Epithelial cell of esophagus (primary cell): ENCODE results near the gene GRIN3A.

Experiments used
- DNase-seq: peaks from one replicate; pipeline ENCODE4 v3.0.0; 2010; ENCODE audit warnings: low read depth
- H3K4me3 ChIP-seq: 2 replicates; pipeline ENCODE4 v1.5.1; 2011; ENCODE audit warnings: mild to moderate bottlenecking, low read length, control low read depth
- TF ChIP-seq, protein P1 (sequence below): IDR thresholded peaks from 2 replicates; pipeline ENCODE4 v1.5.1; 2011; ENCODE audit warnings: low read depth, mild to moderate bottlenecking, low read length, control low read depth, inconsistent platforms; ENCODE audit not compliant: insufficient read depth; ENCODE audit errors: missing control alignments

Gene GRIN3A

DNA sequence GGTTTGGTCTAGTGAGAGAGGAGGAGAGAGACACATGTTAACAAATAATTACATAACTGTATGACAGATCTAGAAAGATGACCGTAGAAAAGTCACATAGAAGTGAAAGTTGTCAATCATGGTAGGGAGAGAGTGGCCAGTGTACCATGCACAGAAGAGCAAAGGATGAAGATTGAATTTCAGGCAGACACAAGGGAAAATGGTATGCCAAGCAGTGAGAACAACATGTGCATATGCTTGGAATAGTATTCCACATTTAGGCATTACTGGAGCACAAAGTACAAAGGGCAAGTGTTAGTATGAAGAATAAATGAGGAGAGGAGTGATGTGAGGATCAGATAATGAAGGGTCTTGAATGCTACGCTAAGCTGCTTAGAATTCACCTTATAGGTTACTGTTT, 20.3 kb downstream of the GRIN3A start:
- TF ChIP-seq, protein P1, sequence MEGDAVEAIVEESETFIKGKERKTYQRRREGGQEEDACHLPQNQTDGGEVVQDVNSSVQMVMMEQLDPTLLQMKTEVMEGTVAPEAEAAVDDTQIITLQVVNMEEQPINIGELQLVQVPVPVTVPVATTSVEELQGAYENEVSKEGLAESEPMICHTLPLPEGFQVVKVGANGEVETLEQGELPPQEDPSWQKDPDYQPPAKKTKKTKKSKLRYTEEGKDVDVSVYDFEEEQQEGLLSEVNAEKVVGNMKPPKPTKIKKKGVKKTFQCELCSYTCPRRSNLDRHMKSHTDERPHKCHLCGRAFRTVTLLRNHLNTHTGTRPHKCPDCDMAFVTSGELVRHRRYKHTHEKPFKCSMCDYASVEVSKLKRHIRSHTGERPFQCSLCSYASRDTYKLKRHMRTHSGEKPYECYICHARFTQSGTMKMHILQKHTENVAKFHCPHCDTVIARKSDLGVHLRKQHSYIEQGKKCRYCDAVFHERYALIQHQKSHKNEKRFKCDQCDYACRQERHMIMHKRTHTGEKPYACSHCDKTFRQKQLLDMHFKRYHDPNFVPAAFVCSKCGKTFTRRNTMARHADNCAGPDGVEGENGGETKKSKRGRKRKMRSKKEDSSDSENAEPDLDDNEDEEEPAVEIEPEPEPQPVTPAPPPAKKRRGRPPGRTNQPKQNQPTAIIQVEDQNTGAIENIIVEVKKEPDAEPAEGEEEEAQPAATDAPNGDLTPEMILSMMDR: no peak
- no peak for DNase-seq
- no peak overlapping the region for H3K4me3 ChIP-seq

DNA sequence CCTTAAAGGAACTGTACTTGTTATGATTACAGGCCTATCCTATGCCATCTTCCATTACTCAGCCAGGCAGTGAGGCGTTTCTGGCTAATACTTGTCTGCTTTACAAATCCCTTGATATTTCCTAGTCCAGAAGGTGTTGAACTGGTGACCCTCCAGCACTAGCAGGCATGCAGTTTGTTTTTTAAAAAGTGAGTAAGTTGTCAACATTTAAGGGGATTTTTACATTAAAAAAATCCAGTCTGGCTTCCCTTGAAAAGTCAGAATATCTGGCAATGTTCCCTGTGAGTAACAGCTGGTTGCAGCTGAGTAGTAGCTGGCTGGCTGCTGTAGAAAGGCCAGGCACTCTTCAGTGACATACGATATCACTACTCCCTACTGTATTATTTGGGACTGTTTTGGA, 21.8 kb downstream of the GRIN3A start:
- H3K4me3 ChIP-seq: no peak overlapping the region
- no peak for DNase-seq
- TF ChIP-seq, protein P1: no peak

DNA sequence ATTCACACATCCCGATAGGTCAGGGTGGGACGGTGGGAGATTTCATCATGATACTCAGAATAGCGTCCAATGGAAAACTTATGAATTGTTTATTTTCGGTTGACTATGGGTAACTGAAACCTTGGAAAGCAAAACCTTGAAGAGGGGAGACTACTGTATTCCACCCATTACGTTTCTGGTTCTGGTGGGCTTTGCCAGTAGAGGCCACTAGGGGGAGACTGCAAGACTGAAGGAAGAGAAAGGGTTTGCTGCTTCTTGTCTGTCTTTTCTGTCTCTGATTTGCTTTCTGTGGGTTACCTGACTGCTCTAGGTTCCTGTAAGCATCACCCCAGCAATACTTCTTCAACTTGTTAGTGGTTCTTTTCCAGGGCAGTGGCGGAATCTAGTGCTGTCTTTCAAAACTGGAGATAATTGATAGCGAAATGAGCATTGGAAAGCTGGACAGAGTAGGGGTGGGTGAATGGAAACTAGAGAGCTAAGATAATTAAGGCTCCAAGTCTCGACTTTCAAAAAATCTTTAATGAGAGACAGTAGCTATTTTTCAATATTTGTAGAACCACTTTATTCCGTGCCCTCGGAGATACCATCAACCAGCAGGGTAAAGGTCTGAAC, 27.0 kb downstream of the GRIN3A start:
- TF ChIP-seq, protein P1: peak; percentile 45
- no peak overlapping the region for H3K4me3 ChIP-seq
- DNase-seq: no peak

DNA sequence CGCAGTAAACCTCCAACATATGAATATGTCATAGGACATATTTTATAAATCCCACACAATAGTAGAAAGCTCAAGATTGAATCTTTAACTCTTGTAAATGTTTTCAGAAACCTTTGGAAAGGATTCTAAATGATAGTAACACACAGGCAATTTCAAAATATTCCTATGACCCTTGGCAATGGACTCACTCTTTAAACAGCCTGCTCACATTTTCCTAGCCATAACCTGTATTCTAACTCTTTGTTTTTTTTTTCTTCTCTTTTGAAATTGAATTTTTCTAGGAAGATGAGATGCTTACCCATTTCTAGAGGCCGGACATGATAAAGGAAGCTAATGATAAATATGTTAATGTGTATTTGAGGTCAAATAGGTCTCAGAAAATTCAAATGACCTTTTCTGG, 29.6 kb downstream of the GRIN3A start:
- TF ChIP-seq, protein P1: no peak
- no peak overlapping the region for H3K4me3 ChIP-seq
- DNase-seq: no peak

DNA sequence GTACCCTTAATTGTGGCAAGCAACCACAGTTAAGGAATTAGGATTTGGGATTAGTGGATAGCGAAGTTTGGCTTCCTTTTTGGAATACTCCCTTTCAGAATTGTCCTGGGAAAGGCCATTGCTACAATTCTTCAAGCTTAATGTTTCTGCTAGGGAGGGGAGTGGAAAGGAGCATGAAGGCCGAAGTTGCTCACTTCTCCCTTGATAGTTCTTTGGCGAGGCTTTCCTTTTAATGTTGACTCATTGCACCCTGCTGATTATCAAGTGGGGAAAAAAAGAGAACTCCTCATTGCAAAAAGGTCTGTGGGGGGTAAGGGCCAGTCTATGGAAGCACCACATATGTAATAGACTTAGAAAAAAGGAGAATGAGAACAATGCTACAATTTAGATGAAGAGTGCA, 30.7 kb downstream of the GRIN3A start:
- H3K4me3 ChIP-seq: no peak overlapping the region
- TF ChIP-seq, protein P1: no peak
- no peak for DNase-seq

DNA sequence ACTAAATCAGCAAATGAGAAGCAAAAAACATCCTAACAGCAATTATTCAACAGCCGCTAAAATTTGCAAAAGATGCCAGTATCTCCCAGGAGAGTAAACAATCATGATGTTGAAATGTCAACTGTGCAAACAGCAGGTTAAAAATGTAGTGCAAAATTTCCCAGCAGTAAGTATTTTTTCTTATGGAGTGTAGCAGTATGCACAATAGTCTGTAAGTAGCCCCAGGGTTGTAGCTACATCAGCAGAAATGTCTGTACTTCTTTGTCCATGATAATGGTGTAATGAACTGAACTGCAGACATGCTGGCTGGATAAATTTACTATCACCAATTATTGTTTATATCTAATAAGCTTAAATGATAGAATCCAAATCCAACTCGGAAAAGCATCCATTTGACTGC, 31.4 kb downstream of the GRIN3A start:
- TF ChIP-seq, protein P1: no peak
- no peak overlapping the region for H3K4me3 ChIP-seq
- DNase-seq: no peak

DNA sequence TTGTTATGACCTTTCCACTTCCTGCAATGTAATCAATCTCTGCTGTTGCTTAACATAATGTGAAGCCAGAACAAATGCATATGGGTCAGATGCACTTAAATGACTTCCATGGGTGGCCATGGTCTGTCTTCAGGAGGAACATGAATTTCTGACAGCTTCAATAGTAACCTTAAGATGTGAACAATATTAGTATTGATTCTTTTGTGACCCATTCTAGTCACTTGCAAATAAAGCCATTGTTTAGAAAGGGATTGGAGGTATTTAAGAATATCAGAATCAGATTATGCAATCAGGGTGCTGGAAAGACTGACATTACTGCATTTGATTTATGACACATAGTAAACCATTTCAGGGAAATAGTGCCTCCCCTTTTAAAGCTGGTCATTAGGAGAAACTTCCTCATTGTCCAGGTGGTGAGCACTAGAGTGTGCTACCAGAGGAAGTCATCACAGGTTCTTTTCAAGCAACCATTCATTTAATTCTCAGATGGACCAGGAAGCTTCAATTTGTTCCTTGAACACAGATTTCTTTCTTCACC, 32.1 kb downstream of the GRIN3A start:
- TF ChIP-seq, protein P1: no peak
- H3K4me3 ChIP-seq: no peak overlapping the region
- DNase-seq: peak; percentile 16
